Heart left ventricle (tissue), 16 donors: ENCODE measurements around the gene SMAD3. TPM values are rescaled to one million over a fixed set of nuclear protein-coding genes. Genes with fewer than 3 reads are reported as not detected.

Experiments
- ATAC-seq, 4 donors: fragments of 200-7000 bp; cut with Tn5 transposase; one replicate each; pipeline ENCODE4 v1.9.1; 2020 to 2022; ENCODE audit warnings: moderate library complexity in 4 of 4, mild to moderate bottlenecking in 3 of 4, moderate number of reproducible peaks in 1 of 4
- DNase-seq, 5 donors: peaks; one replicate each; pipeline ENCODE4 v3.0.0-alpha.2; 2020
- H3K27ac ChIP-seq, 12 donors: fragments of 200-600 bp; sonication (generic) in 4 of 12; one replicate each; pipeline versions ENCODE4 v1.5.0 to v1.8.0; 2016 to 2022; ENCODE audit warnings: mild to moderate bottlenecking in 2 of 12
- H3K27me3 ChIP-seq, 9 donors: fragments of 200-600 bp; sonication (generic) in 2 of 9; one replicate each; pipeline versions ENCODE4 v1.5.1 to v1.8.0; 2016 to 2022; ENCODE audit warnings: mild to moderate bottlenecking in 3 of 9
- H3K36me3 ChIP-seq, 9 donors: fragments of 200-600 bp; sonication (generic) in 2 of 9; one replicate each; pipeline versions ENCODE4 v1.5.0 to v1.8.0; 2018 to 2022; ENCODE audit warnings: mild to moderate bottlenecking in 2 of 9
- H3K4me1 ChIP-seq, 12 donors: fragments of 200-600 bp; sonication (generic) in 4 of 12; one replicate each; pipeline versions ENCODE4 v1.5.0 to v1.8.0; 2016 to 2022; ENCODE audit warnings: mild to moderate bottlenecking in 3 of 12
- H3K4me3 ChIP-seq, 12 donors: fragments of 200-600 bp; sonication (generic) in 4 of 12; one replicate each; pipeline versions ENCODE4 v1.5.0 to v1.8.0; 2017 to 2022; ENCODE audit warnings: mild to moderate bottlenecking in 9 of 12, moderate library complexity in 4 of 12
- H3K9me3 ChIP-seq, 12 donors: fragments of 200-600 bp; sonication (generic) in 4 of 12; one replicate each; pipeline versions ENCODE4 v1.5.0 to v1.8.0; 2016 to 2022; ENCODE audit warnings: mild to moderate bottlenecking in 1 of 12
- POLR2A ChIP-seq, 2 donors: fragments of 450-650 bp; IDR thresholded peaks; one replicate each; pipeline ENCODE4 v1.6.1; 2017; ENCODE audit warnings: antibody characterized with exemption in 2 of 2, mild to moderate bottlenecking in 2 of 2, moderate library complexity in 2 of 2
- WGBS, 4 donors: extraction: QIAGEN DNeasy Blood & Tissue Kit in 2 of 4; methylation state at CpG; one replicate each; pipeline versions ENCODE4 v1.1.5 to v1.1.7; 2013 to 2018; 5-methylcytosine and 5-hydroxymethylcytosine counted together
- intact Hi-C, 10 donors: fragments of 100-400 bp; cut with DNase I; formaldehyde crosslinking; loops; one replicate each; pipeline versions ENCODE4 v1.11.1 to v1.14.2; 2022
- polyA plus RNA-seq, 2 donors: library from polyadenylated mRNA; stranded (reverse); fragments of 200-250 nt; gene quantifications; one replicate each; pipeline ENCODE4 v1.2.3, GENCODE V29; 2013
- total RNA-seq, 9 donors: library from RNA; depleted of rRNA in 2 of 9; stranded (reverse); fragments of >200 nt in 2 of 9; fragmentation: NEBNext Ultra II Directional in 3 of 9; extraction: Animal tissue kit (Norgen Biotek cat#: 25700) in 3 of 9; gene quantifications; one replicate each; pipeline versions ENCODE4 v1.1.0 to v1.2.4, GENCODE V29; 2016 to 2023
- TF ChIP-seq, protein P1 (sequence below), 12 donors: fragments of 200-600 bp; sonication (generic) in 4 of 12; IDR thresholded peaks; one replicate each; pipeline versions ENCODE4 v1.5.0 to v1.8.0; 2018 to 2022; ENCODE audit warnings: antibody characterized with exemption in 12 of 12, mild to moderate bottlenecking in 5 of 12
- donor health status: ischemic (EF 13 %, LVEDD 7.1; RV severe dilation, severe dysfunction).
- donor health status: healthy with polysubstance abuse.
- donor health status: DM: no; HTN: yes; CAD: no.
- donor health status: DM: no; HTN: no; CAD: no.
- donor health status: ischemic (EF 25% LVEDD 6.9; RV normal size, moderate dysfunction).
- donor health status: ischemic (EF 25% LVEDD 5.7; RV mildly dilated, moderate dysfunction).
- donor health status: healthy.
- donor health status: DM: yes; HTN: yes; CAD: no.
- donor health status: ischemic (EF 35%, LVEDD 5.7; RV mildly dilated, moderate dysfunction).
- donor health status: nonischemic (EF 11% LVEDD 7.7; RV severe dilation, severe dysfunction).
- donor health status: DM: yes; HTN: yes; CAD: no.
- donor health status: PGD.
- donor health status: ischemic (EF 29% LVEDD 5.4; RV normal size, mild dysfunction).
- donor health status: nonischemic (EF 23%, LVEDD 6.1; RV moderate dilation, normal function).

SMAD3 gene
- total and polyA plus RNA-seq, 11 donors, result 5.6 to 34.3 (median 15.3) TPM

GRCh38 chr15:67089217-67090193 lies 24.1 kb downstream of the SMAD3 start:
- ATAC-seq, result peak in 2 of 4 donors; percentile 5 to 28
- no peak overlapping the region for H3K4me3 ChIP-seq
- intact Hi-C loops, result no loop called here
- H3K36me3 ChIP-seq, result peaks cover 0 to 7% (median 0%) of the 10 kb centered on the region in 9 donors
- peaks cover 23 to 100% (median 80%) of the 10 kb centered on the region in 12 donors for H3K4me1 ChIP-seq
- DNase-seq, result no peak
- H3K27me3 ChIP-seq, result no peaks in the 10 kb centered on the region
- H3K27ac ChIP-seq, result peak overlapping the region in 1 of 12 donors; percentile 17
- 65 to 70% (median 67%) methylated on average over 13 to 15 of the region's 15 CpGs for WGBS, 4 donors
- TF ChIP-seq, protein P1, sequence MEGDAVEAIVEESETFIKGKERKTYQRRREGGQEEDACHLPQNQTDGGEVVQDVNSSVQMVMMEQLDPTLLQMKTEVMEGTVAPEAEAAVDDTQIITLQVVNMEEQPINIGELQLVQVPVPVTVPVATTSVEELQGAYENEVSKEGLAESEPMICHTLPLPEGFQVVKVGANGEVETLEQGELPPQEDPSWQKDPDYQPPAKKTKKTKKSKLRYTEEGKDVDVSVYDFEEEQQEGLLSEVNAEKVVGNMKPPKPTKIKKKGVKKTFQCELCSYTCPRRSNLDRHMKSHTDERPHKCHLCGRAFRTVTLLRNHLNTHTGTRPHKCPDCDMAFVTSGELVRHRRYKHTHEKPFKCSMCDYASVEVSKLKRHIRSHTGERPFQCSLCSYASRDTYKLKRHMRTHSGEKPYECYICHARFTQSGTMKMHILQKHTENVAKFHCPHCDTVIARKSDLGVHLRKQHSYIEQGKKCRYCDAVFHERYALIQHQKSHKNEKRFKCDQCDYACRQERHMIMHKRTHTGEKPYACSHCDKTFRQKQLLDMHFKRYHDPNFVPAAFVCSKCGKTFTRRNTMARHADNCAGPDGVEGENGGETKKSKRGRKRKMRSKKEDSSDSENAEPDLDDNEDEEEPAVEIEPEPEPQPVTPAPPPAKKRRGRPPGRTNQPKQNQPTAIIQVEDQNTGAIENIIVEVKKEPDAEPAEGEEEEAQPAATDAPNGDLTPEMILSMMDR (IDR thresholded peaks at IDR 0.05), result no peak
- TF ChIP-seq POLR2A (IDR thresholded peaks at IDR 0.05), result no peak
- no peaks in the 10 kb centered on the region for H3K9me3 ChIP-seq

GRCh38 chr15:67090297-67091070 lies 25.1 kb downstream of the SMAD3 start:
- intact Hi-C loops, result no loop called here
- TF ChIP-seq POLR2A (IDR thresholded peaks at IDR 0.05), result no peak
- TF ChIP-seq, protein P1 (IDR thresholded peaks at IDR 0.05), result no peak
- H3K9me3 ChIP-seq, result no peaks in the 10 kb centered on the region
- H3K27ac ChIP-seq, result peak overlapping the region in 11 of 12 donors; percentile 3 to 80 (median 44)
- peak overlapping the region in 1 of 12 donors; percentile 23 for H3K4me3 ChIP-seq
- ATAC-seq (no peak), DNase-seq (no peak)
- 62 to 73% (median 68%) methylated on average over 7 of the region's 7 CpGs for WGBS, 4 donors
- peaks cover 0 to 13% (median 0%) of the 10 kb centered on the region in 9 donors for H3K36me3 ChIP-seq
- no peaks in the 10 kb centered on the region for H3K27me3 ChIP-seq
- H3K4me1 ChIP-seq, result peaks cover 23 to 94% (median 74%) of the 10 kb centered on the region in 12 donors

- H3K4me1 ChIP-seq, result peaks cover 23 to 91% (median 68%) of the 10 kb centered on the region in 12 donors
- no peaks in the 10 kb centered on the region for H3K9me3 ChIP-seq
- ATAC-seq (peak; percentile 87 to 95 (median 90)), DNase-seq (peak; percentile 79 to 93 (median 83))
- peaks cover 0 to 13% (median 0%) of the 10 kb centered on the region in 9 donors for H3K36me3 ChIP-seq
- H3K27me3 ChIP-seq, result no peaks in the 10 kb centered on the region
- TF ChIP-seq POLR2A (IDR thresholded peaks at IDR 0.05), result no peak
- TF ChIP-seq, protein P1 (IDR thresholded peaks at IDR 0.05), result no peak
- peak overlapping the region in 2 of 12 donors; percentile 1 to 23 for H3K4me3 ChIP-seq
- intact Hi-C loops, result no loop called here
- WGBS, 4 donors, result 31 to 42% (median 38%) methylated on average over 14 of the region's 14 CpGs
- H3K27ac ChIP-seq, result peak overlapping the region in 11 of 12 donors; percentile 5 to 80 (median 44)
These were observed 25.9 kb downstream of the SMAD3 start for GRCh38 chr15:67091071-67091979.
